ENCODE results near the gene MED13L. TPM values are rescaled to one million over a fixed set of nuclear protein-coding genes. Genes with fewer than 3 reads are reported as not detected.

MED13L gene
- total RNA-seq, 6 experiments from 2014 or later, result 29.0 to 52.0 (median 38.1) TPM

- Histone ChIP-seq H3K4me3 (no peak overlapping the region), H3K4me1 (no peaks in the 10 kb centered on the region), H3K27ac (no peak overlapping the region), H3K27me3 (no peaks in the 10 kb centered on the region), H3K36me3 (no peaks in the 10 kb centered on the region), H3K9me3 (no peaks in the 10 kb centered on the region)
- intact Hi-C loops (cut with DNase I), result no loop called here
- ATAC-seq (no peak), DNase-seq (no peak)
- WGBS (ENCODE audit: insufficient coverage, low coverage, low lambda C conversion rate, missing lambda C conversion rate), result 67% methylated on average over 3 of the region's 3 CpGs
- no peak for TF ChIP-seq POLR2A (IDR thresholded peaks at IDR 0.05)
- TF ChIP-seq, protein P1, sequence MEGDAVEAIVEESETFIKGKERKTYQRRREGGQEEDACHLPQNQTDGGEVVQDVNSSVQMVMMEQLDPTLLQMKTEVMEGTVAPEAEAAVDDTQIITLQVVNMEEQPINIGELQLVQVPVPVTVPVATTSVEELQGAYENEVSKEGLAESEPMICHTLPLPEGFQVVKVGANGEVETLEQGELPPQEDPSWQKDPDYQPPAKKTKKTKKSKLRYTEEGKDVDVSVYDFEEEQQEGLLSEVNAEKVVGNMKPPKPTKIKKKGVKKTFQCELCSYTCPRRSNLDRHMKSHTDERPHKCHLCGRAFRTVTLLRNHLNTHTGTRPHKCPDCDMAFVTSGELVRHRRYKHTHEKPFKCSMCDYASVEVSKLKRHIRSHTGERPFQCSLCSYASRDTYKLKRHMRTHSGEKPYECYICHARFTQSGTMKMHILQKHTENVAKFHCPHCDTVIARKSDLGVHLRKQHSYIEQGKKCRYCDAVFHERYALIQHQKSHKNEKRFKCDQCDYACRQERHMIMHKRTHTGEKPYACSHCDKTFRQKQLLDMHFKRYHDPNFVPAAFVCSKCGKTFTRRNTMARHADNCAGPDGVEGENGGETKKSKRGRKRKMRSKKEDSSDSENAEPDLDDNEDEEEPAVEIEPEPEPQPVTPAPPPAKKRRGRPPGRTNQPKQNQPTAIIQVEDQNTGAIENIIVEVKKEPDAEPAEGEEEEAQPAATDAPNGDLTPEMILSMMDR (IDR thresholded peaks at IDR 0.05), result no peak
Measured at GRCh38 chr12:115934046-115934445, 343.4 kb downstream of the MED13L start.

DNA sequence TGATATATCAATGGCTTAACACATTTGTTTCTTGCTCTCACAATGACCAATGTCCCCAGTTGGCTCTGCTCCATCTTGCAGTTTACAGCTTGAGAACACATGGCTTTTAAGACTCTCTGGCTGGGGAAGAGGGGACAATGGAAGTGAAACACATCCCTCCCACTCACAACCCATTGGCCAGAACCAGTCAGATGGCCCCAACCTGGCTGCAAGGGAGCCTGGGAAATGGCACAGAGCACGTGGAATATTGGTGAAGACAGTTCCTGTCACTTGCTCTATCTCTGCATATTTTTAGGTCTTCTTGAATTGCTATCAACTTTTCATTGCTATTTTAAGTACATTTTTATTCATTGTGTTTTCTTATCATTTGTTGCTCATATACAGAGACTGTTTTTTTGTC is 345.4 kb downstream of the MED13L start:
- Histone ChIP-seq H3K9me3 (no peaks in the 10 kb centered on the region), H3K4me1 (no peaks in the 10 kb centered on the region), H3K4me3 (no peak overlapping the region), H3K27ac (no peak overlapping the region), H3K27me3 (no peaks in the 10 kb centered on the region), H3K36me3 (no peaks in the 10 kb centered on the region)
- WGBS (ENCODE audit: insufficient coverage, low coverage, low lambda C conversion rate, missing lambda C conversion rate), result 14% methylated on average over 1 of the region's 1 CpG
- TF ChIP-seq, protein P1 (IDR thresholded peaks at IDR 0.05), result no peak
- no peak for TF ChIP-seq POLR2A (IDR thresholded peaks at IDR 0.05)
- intact Hi-C loops (cut with DNase I), result no loop called here
- DNase-seq, result no peak
- ATAC-seq, result no peak

GRCh38 chr12:115930336-115930735 is 347.2 kb downstream of the MED13L start:
- DNase-seq, result no peak
- Histone ChIP-seq H3K4me1 (no peaks in the 10 kb centered on the region), H3K27me3 (no peaks in the 10 kb centered on the region), H3K4me3 (no peak overlapping the region), H3K27ac (no peak overlapping the region), H3K9me3 (no peaks in the 10 kb centered on the region), H3K36me3 (no peaks in the 10 kb centered on the region)
- no peak for ATAC-seq
- intact Hi-C loops (cut with DNase I), result no loop called here
- WGBS (ENCODE audit: insufficient coverage, low coverage, low lambda C conversion rate, missing lambda C conversion rate), result 40% methylated on average over 3 of the region's 5 CpGs
- TF ChIP-seq POLR2A (IDR thresholded peaks at IDR 0.05), result no peak
- TF ChIP-seq, protein P1 (IDR thresholded peaks at IDR 0.05), result no peak

DNA sequence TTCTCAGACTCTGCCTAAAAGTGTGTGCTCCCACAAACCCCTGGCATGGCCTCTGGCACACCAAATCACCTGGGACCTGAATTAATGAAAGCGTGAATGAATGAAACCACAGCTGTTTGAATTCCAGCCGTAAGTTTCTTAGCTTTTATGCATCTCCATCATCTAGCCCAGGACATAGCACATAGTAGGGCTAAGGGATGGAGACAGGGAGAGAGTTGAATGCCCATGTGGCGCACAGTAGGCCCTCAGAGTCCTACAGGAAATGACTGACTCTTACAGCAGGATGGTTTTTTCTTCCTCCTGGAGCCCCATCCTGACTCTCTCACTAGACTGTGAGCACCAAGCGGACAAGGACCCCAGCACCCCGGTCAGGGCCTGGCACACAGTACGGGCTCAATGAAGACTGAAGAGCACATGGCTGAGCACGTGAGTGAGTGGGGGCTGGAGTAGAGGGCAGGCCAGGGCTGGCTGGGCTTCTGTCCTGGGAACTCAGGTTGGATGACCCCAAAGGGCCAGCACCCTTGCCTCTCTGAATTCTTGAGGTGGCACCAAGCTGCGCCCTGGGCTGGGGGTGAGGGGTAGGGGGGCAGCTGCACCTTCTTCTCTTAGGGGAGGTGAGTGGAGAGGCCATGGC is 351.3 kb downstream of the MED13L start:
- H3K9me3 ChIP-seq, result no peaks in the 10 kb centered on the region
- H3K4me1 ChIP-seq, result no peaks in the 10 kb centered on the region
- TF ChIP-seq, protein P1 (IDR thresholded peaks at IDR 0.05), result no peak
- no peak for TF ChIP-seq POLR2A (IDR thresholded peaks at IDR 0.05)
- DNase-seq (no peak), ATAC-seq (peak in 1 of 4 donors; percentile 21)
- no peak overlapping the region for H3K27ac ChIP-seq
- intact Hi-C loops (cut with DNase I), result no loop called here
- no peak overlapping the region for H3K4me3 ChIP-seq
- no peaks in the 10 kb centered on the region for H3K27me3 ChIP-seq
- WGBS (ENCODE audit: insufficient coverage, low coverage, low lambda C conversion rate, missing lambda C conversion rate), result no CpG with 5 or more reads among the region's 8 CpGs
- H3K36me3 ChIP-seq, result no peaks in the 10 kb centered on the region
